HG03354 (cell line): ENCODE measurements around the gene CHSY3.
A peak's percentile ranks its signal among the peaks of the same experiment; 100 is the strongest.

ENCODE experiments used
- ATAC-seq: cut with Tn5 transposase; IDR thresholded peaks from one replicate; pipeline ENCODE4 v1.9.1; 2021; ENCODE audit warnings: mild to moderate bottlenecking; ENCODE audit not compliant: unreplicated experiment, poor library complexity, severe bottlenecking

Gene CHSY3

GRCh38 chr5:129904102-129904666, at the start of gene CHSY3:
Gene CHSY3 (plus strand): TSS chr5:129904465.
- peak; percentile 62 for ATAC-seq

- no peak for ATAC-seq
These were observed 47.9 kb upstream of the CHSY3 start for GRCh38 chr5:129856325-129856724.

- ATAC-seq: no peak
These were observed 47.1 kb upstream of the CHSY3 start for GRCh38 chr5:129857116-129857515.

- peak; percentile 71 for ATAC-seq
These were observed 46.1 kb upstream of the CHSY3 start for GRCh38 chr5:129858131-129858675.

- ATAC-seq: no peak
These were observed 19.9 kb upstream of the CHSY3 start for GRCh38 chr5:129884322-129884721.

- no peak for ATAC-seq
These were observed 4.8 kb upstream of the CHSY3 start for GRCh38 chr5:129899454-129899853.

GRCh38 chr5:129902816-129903215, 1.4 kb upstream of the CHSY3 start:
- no peak for ATAC-seq

- ATAC-seq: peak; percentile 11
These were observed 681 bp upstream of the CHSY3 start for GRCh38 chr5:129903466-129904101.

GRCh38 chr5:129904667-129905472, 605 bp downstream of the CHSY3 start:
- ATAC-seq: peak; percentile 48

GRCh38 chr5:129905473-129906176, 1.4 kb downstream of the CHSY3 start:
- peak; percentile 3 for ATAC-seq

- no peak for ATAC-seq
These were observed 2.1 kb downstream of the CHSY3 start for GRCh38 chr5:129906177-129906887.

GRCh38 chr5:129909225-129909624, 5.0 kb downstream of the CHSY3 start:
- ATAC-seq: peak; percentile 53

GRCh38 chr5:129912601-129913255, 8.5 kb downstream of the CHSY3 start:
- no peak for ATAC-seq

GRCh38 chr5:129915415-129915814, 11.2 kb downstream of the CHSY3 start:
- no peak for ATAC-seq

- ATAC-seq: no peak
These were observed 13.0 kb downstream of the CHSY3 start for GRCh38 chr5:129917224-129917623.

GRCh38 chr5:129921204-129921603, 16.9 kb downstream of the CHSY3 start:
- ATAC-seq: no peak

- no peak for ATAC-seq
These were observed 26.0 kb downstream of the CHSY3 start for GRCh38 chr5:129930221-129930620.

- no peak for ATAC-seq
These were observed 31.4 kb downstream of the CHSY3 start for GRCh38 chr5:129935626-129936025.

GRCh38 chr5:129938077-129938476, 33.8 kb downstream of the CHSY3 start:
- no peak for ATAC-seq
